ENCODE results near the gene HLCS.
"Not testable (repeated sequence)": the region's sequence is repeated elsewhere in the genome, so short reads cannot be mapped to it uniquely, and the experiment has no call there.

- not testable (repeated sequence) for TF ChIP-seq CTCF (IDR thresholded peaks at IDR 0.05; ENCODE audit: poor library complexity); EZH2 (IDR thresholded peaks at IDR 0.05; ENCODE audit: borderline replicate concordance); EZH2phosphoT487 (IDR thresholded peaks at IDR 0.05; ENCODE audit: low read depth, severe bottlenecking, unreplicated experiment)
These were observed 36.4 kb upstream of the HLCS start for GRCh38 chr21:37002851-37003250.
